ENCODE data around the gene GMPS.

GMPS gene

GRCh38 chr3:155885292-155885691 lies 14.8 kb downstream of the GMPS start:
- no peak for TF ChIP-seq TCF12 (IDR thresholded peaks at IDR 0.05; ENCODE audit: low read depth)
- no peak for TF ChIP-seq TEAD4 (IDR thresholded peaks at IDR 0.05)
- TF ChIP-seq FOXM1 (IDR thresholded peaks at IDR 0.05; ENCODE audit: borderline replicate concordance, low read depth), result no peak
- no peak for TF ChIP-seq REST (IDR thresholded peaks at IDR 0.05; ENCODE audit: low read depth)
- TF ChIP-seq RAD21 (IDR thresholded peaks at IDR 0.05; ENCODE audit: low read depth), result no peak
- TF ChIP-seq NFIC (IDR thresholded peaks at IDR 0.05), result no peak
- no peak for TF ChIP-seq TAF1 (IDR thresholded peaks at IDR 0.05; ENCODE audit: low read depth)
- no peak for TF ChIP-seq USF1 (IDR thresholded peaks at IDR 0.05)
- no peak for TF ChIP-seq YY1 (IDR thresholded peaks at IDR 0.05; ENCODE audit: low read depth)
- TF ChIP-seq CEBPB (IDR thresholded peaks at IDR 0.05), result no peak
- no peak for TF ChIP-seq ZBTB7A (IDR thresholded peaks at IDR 0.05; ENCODE audit: low read depth)
- no peak for TF ChIP-seq MAX (IDR thresholded peaks at IDR 0.05)

- TF ChIP-seq USF1 (IDR thresholded peaks at IDR 0.05) (no peak), ZBTB7A (IDR thresholded peaks at IDR 0.05; ENCODE audit: low read depth) (no peak), TAF1 (IDR thresholded peaks at IDR 0.05; ENCODE audit: low read depth) (no peak), NFIC (IDR thresholded peaks at IDR 0.05) (no peak), TCF12 (IDR thresholded peaks at IDR 0.05; ENCODE audit: low read depth) (no peak), CREB1 (IDR thresholded peaks at IDR 0.05; ENCODE audit: low read depth) (no peak), RAD21 (IDR thresholded peaks at IDR 0.05; ENCODE audit: low read depth) (no peak), MAX (IDR thresholded peaks at IDR 0.05) (no peak), YY1 (IDR thresholded peaks at IDR 0.05; ENCODE audit: low read depth) (no peak), TEAD4 (IDR thresholded peaks at IDR 0.05) (no peak), CEBPB (IDR thresholded peaks at IDR 0.05) (no peak), REST (IDR thresholded peaks at IDR 0.05; ENCODE audit: low read depth) (no peak), EP300 (IDR thresholded peaks at IDR 0.05; ENCODE audit: borderline replicate concordance) (no peak), FOXM1 (IDR thresholded peaks at IDR 0.05; ENCODE audit: borderline replicate concordance, low read depth) (no peak), EGR1 (IDR thresholded peaks at IDR 0.05) (no peak)
These were observed 16.5 kb downstream of the GMPS start for GRCh38 chr3:155886915-155887314.

- TF ChIP-seq EP300 (IDR thresholded peaks at IDR 0.05; ENCODE audit: borderline replicate concordance), result no peak
- no peak for TF ChIP-seq RAD21 (IDR thresholded peaks at IDR 0.05; ENCODE audit: low read depth)
- no peak for TF ChIP-seq NFIC (IDR thresholded peaks at IDR 0.05)
- TF ChIP-seq REST (IDR thresholded peaks at IDR 0.05; ENCODE audit: low read depth), result no peak
- no peak for TF ChIP-seq MAX (IDR thresholded peaks at IDR 0.05)
- no peak for TF ChIP-seq TEAD4 (IDR thresholded peaks at IDR 0.05)
- TF ChIP-seq CREB1 (IDR thresholded peaks at IDR 0.05; ENCODE audit: low read depth), result no peak
- TF ChIP-seq USF1 (IDR thresholded peaks at IDR 0.05), result no peak
- TF ChIP-seq FOXM1 (IDR thresholded peaks at IDR 0.05; ENCODE audit: borderline replicate concordance, low read depth), result no peak
- no peak for TF ChIP-seq CEBPB (IDR thresholded peaks at IDR 0.05)
- no peak for TF ChIP-seq TCF12 (IDR thresholded peaks at IDR 0.05; ENCODE audit: low read depth)
These were observed 18.8 kb downstream of the GMPS start for GRCh38 chr3:155889212-155889611.

GRCh38 chr3:155889952-155890351 lies 19.5 kb downstream of the GMPS start:
- TF ChIP-seq CREB1 (IDR thresholded peaks at IDR 0.05; ENCODE audit: low read depth), result no peak
- TF ChIP-seq ZBTB7A (IDR thresholded peaks at IDR 0.05; ENCODE audit: low read depth), result no peak
- TF ChIP-seq MAX (IDR thresholded peaks at IDR 0.05), result no peak
- no peak for TF ChIP-seq USF1 (IDR thresholded peaks at IDR 0.05)
- no peak for TF ChIP-seq NFIC (IDR thresholded peaks at IDR 0.05)
- TF ChIP-seq REST (IDR thresholded peaks at IDR 0.05; ENCODE audit: low read depth), result no peak

Data from Ishikawa (cell line).